Stromal cell of bone marrow (primary cell): ENCODE data around the gene FGFRL1.

Source experiments
- DNase-seq: peaks from one replicate; pipeline ENCODE4 v3.0.0-alpha.2; 2012; ENCODE audit warnings: low read depth

The FGFRL1 gene

DNA sequence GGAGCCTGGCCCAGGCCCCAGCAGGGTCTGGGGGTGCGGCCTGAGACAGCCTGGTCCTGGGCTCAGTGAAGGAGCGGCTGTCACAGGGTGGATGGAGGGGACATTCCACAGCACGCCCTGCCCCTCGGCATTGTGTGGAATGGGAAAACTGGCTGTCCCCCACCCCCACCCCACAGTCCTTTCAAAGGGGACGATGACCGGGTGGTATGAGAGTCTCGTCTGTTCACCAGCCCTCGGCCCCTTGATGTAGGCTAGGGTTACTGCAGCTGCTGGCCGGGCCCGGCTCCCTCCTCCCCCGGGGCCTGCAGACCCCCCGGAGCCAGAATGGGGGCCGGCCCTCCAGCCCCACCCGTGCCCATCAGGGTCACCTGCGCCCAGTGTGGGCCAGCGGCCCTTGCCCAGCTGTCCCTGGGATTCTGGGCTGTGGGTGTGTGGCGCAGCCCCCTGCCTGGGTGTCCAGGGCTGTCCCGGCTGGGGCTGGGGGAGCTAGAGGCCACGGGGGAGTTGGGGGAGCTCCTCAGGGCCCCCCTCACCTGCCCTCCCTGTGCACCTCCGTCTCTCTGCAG is 11.7 kb downstream of the FGFRL1 start:
- DNase-seq = no peak

DNA sequence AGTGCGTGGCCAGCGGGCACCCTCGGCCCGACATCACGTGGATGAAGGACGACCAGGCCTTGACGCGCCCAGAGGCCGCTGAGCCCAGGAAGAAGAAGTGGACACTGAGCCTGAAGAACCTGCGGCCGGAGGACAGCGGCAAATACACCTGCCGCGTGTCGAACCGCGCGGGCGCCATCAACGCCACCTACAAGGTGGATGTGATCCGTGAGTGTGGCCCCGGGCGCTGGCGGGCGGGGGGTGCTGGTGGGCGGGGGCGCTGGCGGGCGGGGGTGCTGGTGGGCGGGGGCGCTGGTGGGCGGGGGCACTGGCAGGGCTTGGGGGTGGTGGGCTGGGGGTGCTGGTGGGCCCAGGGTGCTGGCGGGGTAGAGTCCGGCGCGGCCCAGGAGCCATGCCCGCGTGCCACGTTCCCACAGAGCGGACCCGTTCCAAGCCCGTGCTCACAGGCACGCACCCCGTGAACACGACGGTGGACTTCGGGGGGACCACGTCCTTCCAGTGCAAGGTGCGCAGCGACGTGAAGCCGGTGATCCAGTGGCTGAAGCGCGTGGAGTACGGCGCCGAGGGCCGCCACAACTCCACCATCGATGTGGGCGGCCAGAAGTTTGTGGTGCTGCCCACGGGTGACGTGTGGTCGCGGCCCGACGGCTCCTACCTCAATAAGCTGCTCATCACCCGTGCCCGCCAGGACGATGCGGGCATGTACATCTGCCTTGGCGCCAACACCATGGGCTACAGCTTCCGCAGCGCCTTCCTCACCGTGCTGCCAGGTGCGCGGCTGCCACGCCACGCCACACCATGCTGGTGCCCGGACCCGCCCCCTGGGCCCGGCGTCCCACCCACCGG is 12.7 kb downstream of the FGFRL1 start:
- DNase-seq = no peak

DNA sequence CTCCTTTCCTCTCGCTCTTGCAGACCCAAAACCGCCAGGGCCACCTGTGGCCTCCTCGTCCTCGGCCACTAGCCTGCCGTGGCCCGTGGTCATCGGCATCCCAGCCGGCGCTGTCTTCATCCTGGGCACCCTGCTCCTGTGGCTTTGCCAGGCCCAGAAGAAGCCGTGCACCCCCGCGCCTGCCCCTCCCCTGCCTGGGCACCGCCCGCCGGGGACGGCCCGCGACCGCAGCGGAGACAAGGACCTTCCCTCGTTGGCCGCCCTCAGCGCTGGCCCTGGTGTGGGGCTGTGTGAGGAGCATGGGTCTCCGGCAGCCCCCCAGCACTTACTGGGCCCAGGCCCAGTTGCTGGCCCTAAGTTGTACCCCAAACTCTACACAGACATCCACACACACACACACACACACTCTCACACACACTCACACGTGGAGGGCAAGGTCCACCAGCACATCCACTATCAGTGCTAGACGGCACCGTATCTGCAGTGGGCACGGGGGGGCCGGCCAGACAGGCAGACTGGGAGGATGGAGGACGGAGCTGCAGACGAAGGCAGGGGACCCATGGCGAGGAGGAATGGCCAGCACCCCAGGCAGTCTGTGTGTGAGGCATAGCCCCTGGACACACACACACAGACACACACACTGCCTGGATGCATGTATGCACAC is 13.6 kb downstream of the FGFRL1 start:
- no peak for DNase-seq

DNA sequence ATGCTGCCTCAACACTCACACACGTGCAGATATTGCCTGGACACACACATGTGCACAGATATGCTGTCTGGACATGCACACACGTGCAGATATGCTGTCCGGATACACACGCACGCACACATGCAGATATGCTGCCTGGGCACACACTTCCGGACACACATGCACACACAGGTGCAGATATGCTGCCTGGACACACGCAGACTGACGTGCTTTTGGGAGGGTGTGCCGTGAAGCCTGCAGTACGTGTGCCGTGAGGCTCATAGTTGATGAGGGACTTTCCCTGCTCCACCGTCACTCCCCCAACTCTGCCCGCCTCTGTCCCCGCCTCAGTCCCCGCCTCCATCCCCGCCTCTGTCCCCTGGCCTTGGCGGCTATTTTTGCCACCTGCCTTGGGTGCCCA is 14.7 kb downstream of the FGFRL1 start:
- no peak for DNase-seq

DNA sequence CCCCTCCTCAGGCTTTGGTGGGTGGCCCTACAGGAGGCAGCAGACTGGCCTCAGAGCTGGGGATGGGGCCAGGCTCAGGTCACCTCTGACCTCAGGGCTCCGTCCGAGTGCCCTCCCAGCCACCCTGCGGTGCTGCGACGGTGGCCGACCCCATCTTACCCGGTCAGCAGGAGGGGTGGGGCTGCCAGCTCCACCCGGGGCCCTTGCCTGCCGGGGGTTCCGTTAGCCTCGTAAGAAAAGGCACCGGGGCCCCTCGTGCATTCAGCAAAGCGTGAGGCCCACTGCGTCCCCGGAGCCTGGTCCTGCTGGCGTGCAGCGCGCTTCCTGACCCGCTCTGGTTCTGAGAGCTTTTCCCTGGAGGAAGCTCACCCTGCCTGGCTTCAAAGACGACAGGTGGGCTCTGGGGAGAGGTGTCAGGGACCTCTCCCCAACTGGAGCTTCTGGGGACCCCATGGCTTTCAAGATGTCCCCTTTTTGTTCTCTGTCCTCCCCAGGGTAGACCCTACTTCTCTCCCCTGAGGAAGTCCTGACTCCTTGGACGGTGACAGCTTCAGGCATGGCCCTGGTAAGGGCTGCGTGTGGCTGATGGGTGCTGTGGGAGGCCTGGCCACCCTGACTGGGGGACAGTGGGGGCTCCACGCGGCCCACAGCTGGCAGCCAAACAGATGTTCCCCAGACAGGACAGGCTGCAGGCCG is 15.9 kb downstream of the FGFRL1 start:
- DNase-seq = no peak

DNA sequence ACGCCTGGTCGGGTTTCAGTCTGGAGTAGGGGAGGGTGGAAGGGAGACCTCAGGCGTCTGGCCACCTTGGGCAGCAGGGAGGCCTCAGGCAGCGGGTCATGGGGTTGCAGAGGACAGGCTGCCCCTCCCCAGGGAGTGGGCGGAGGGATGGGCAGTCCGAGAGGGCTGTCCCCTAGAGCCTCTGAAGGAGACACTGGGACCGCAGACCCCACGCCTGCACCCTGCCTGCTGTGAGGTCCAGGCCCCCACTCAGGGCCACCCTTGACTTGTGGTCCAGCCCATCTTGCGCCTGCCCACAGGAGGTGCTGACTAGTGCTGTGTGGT is 16.5 kb downstream of the FGFRL1 start:
- no peak for DNase-seq

DNA sequence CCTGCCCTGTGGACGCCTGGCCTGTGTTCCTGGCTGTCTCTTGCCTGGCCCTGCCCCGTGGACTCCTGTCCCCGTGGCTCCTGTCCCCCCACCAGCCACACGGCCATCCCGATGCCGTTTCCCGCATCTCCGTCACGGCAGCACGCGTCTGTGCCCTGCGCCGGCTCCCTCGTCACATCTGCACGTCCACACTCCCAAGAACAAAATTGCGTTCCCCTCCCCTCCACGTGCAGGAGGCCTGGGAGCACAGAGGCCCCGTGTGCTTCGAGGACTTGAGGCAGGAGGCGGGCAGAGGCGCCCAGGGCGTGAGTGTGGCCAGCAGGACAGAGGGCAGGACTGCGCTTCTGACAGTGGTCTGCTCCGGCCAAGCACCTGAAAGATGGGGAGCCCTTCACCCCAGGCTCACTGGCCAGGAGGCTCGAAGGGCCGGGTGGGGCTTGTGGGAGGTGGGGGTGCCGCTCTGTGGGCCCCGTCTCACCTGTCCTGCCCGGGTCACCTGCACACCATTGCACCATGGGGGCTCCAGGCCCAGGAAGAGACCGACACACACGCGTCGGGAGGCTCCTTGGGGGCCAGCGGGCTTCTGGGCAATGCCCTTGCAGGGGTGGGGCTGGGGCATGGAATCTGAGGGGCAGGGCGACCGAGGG is 17.3 kb downstream of the FGFRL1 start:
- DNase-seq = no peak

DNA sequence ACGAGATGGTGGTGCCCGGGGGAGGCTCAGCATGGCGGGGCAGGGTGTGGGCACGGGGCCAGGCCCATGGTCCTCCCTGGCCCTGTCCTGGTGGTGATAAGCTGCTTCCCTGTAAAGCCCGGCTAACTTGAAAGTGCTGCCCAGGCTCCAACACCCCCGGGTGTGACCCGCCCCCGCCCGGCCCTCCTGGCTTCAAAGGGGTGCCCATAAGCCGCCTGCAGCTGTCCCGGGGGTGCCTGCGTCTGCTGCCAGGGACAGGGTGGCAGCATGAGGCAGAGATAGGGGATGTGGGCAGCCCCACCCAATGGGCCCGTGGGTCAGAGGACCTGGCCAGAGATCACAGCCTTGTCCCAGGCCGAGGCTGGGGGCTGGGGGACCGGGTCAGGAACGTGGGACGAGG is 18.1 kb downstream of the FGFRL1 start:
- DNase-seq = no peak

DNA sequence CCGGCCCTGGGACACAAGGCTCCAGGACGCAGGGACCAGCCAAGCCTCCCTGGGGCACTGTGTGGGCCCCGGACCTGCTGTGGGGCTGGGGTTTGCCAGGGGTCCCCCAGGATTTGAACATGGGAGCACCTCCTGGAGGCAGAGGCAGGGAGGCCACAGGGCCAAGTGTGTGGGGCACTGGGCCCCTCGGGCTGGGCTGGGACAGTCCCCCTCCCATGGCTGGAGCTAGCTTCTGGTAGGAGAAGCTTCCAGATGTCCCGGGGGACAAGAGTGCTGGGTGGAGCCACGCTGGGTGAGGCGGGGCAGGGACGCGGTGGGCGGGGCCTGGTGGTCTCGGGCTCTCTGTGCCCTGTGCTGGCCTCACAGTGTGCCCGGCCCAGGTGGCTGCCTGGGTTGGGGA is 18.6 kb downstream of the FGFRL1 start:
- DNase-seq = no peak

DNA sequence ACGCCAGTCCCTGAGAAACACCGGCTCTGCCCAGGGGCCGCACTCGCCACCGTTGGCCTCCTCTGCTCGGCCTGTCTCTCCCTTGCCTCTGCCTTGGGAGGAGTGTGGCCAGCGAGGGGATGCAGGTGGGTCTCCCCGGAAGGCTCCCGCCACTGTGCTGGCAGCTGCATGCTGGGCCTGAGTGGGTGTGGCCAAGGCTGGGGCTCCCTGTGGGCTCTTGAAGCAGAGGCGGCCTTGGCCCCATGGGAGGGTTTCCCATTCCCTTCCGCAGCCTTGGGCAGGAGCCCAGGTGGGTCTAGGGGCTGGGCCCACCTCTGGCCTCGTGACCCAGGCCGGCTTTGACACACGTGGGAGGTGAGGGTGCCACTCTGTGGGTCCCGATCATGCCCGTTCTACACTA is 19.1 kb downstream of the FGFRL1 start:
- no peak for DNase-seq

DNA sequence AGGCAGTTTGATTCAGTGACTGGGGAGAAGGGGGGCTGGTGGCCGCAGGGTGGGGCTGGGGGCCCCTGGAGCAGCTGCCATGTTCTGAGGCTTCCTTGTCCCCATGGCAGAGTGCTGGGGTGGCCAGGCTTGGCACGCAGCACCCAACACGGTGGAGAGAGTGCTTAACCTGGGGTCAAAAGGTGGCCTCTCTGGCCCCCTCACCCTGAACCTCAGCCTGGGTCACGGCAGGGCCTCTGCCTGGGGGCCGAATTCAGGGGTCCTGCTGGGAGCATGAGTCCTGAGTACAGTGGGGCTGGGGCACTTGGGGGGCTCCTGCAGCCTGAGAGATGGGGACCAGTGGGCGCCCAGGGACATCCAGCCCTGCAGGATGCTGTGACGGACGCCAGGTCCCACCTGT is 19.9 kb downstream of the FGFRL1 start:
- no peak for DNase-seq

DNA sequence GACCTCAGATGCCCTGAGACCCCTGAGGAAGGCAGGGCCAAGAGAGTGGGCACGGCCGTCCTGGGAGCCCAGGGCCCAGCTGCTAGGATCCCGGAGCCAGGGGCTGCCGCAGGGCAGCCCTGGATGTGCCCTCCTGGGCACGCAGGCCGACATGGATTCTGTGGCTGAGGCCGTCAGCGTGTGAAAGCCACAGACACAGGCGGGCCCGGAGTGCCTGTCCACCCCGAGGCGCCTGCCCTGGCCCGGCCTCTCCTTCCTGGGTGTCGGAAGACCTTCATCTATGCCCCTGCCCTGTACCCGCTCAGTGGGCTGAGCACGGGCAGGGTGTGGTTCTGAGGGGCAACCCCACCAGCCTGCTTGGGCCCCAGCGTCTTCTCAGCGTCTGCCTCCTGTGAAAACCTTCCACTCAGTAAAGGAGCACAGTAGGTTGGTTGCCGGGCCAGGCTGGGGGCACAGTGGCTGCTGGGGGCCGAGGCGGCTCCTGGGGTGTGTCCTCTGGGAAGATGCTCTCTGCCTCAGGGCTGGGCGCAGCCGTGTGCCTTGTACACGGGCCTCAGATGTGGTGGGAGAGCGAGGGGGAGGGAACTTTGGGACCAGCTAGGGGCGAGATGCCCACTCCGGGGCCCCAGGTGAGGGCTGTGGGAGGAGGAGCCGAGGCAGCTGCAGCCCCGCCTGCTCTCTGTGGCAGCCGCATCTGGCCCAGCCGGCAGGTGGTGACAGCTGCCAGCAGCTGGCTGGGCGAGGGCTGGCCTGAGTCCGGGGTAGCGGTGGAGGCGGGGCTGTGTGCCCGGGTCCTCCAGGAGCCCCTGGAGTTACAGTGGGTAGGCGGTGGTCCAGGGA is 20.8 kb downstream of the FGFRL1 start:
- DNase-seq = no peak

DNA sequence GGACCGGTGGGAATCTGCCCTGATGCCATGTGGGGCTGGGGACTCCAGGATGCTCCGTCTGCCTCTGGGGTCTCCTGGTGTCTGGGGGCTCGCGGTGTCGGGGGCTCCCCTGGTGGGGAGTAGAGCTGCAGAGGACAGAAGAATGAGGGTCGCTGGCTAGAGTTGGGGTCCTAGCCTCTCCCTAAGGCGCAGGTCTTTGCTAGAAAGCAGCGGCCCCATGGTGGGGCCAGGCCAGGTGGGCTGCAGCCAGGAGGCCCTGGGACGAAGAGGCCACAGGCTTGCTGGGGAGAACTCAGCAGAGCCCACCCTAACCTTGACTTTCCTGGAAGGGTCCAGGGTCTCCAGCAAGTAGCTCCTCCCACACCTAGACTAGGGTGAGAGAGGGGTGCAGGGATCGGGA is 21.4 kb downstream of the FGFRL1 start:
- DNase-seq = no peak

DNA sequence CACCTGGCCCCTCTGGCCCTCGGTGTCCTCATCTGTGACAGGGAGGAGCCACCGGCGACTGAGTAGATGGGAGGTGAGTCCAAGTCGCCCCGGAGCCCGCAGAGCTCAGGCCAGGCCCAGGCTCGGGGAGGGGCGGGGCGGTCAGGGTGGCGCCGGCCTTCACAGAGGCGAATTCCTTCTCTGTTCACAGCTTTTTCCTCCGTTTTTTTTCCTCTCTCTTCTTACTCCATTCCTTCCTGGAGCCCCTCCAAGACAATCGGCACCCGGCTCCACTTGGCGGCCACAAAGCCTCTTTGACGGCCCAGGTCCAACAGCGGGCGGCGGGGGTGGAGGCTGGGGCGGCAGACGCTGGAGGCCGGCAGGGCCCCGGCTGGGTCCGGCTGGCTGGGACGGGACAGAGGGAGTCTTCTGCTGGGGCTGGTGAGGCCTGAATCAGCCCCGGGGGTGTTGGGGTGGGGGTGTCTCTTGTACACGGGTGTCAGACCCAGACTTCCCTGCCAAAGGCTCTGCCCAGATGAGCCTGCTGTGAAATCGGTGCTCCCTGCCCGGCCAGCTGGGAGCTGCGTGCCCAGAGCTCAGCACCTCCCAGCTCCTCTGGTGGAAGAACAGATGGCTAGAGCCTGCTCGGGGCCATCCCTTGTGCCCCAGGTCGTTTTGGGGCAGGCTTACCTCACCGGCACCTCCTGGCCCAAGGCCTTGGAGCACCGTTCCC is 22.6 kb downstream of the FGFRL1 start:
- peak; percentile 76 for DNase-seq

DNA sequence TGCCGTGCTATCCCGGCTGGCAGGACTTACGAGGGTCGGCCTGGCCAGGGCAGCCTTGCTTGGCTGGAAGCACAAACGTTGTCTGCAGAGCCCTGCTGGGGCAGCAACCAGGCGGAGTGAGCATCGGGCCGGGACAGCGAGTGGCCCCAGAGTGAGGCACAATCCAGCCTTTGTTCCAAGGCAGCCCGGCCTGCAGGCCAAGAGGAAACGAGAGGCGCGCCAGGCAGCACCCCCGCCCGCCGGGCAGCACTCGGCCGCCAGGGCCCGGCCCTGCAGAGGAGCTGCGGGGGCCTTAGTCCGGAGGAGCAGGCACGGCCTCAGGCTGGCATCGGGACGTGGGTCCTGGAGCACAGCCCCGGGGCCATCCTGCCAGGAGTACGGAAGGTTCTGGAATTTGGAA is 24.1 kb downstream of the FGFRL1 start:
- DNase-seq = no peak

DNA sequence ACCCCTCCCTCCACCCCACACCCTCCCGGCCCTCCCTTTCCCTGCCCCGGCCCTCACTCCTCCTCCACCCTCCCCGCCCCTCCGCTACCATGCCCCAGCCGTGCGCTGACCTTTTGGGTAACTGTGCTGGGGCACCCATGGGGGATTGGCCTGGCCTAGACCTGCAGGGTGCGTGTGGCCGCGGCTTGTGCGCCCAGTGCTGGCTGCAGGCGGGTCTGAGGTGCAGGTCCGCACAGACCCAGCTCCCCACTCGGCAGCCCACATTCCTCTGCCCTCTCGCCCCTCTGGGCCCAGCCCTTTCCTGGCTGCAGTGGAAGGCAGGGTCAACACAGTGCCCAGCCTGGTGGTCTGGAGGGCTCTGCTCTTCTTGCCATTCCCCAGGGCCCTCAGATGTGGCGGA is 24.7 kb downstream of the FGFRL1 start:
- no peak for DNase-seq

DNA sequence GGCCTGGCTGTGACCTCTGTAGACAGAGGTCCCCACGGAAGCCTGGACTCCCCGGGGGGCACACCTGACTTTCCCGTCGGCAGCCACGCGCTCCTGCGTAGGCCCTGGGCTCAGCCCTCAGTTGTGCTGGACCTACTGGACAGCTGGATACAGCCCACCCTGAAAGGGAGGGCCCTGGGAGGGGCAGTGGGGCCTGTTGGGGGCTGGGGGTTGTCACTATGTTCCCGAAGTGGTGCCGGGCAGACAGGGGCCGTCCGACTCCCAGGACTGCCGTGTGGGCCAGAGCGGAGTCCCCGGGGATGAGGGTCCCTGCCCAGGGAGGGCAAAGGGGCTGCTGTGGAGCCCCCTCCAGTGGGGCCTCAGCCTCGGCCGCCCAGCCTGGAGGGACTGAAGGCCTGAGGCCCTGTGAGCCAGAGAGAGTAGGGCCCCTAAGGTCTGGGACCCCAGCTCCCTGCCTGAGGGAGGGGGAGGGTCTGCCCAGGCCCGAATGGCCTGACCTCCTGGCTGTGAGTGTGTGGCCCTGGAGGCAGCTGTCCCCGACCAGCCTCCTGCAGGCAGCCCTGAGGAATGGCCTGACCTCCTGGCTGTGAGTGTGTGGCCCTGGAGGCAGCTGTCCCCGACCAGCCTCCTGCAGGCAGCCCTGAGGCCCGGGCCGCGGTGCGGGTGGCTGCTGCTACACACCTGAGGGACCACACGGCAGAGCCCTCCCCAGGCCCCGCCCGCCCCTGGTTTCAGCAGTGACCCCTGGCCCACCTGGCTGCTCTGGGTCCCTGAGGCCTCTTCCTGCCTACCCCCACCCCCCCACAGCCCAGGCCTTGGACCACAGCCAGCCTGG is 25.8 kb downstream of the FGFRL1 start:
- no peak for DNase-seq

DNA sequence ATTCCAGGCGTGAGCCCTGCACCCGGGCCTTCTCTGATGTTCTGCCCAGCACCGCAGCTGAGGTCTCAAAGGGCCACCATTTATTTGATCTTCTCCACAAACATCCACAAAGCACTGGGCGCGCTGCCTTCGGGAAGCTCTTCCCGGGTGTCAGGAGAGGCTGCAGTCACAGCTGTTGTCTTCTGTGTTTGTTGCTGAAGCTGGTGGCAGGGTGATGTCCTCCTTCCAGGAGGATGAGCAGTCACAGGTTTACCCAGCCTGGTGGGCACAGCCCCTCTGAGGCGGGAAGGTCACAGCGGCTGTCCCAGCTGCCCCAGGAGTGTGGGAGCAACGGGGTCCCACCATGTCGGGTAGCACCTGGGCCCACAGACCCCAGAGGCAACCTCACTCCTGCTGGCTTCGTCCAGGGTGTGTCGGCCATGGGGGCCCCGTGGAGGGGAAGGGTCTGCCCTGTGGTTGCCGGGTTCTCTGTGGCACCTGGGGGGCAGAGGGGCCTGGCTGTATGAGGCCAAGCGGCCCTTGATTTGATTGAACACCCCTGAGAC is 27.6 kb downstream of the FGFRL1 start:
- no peak for DNase-seq

DNA sequence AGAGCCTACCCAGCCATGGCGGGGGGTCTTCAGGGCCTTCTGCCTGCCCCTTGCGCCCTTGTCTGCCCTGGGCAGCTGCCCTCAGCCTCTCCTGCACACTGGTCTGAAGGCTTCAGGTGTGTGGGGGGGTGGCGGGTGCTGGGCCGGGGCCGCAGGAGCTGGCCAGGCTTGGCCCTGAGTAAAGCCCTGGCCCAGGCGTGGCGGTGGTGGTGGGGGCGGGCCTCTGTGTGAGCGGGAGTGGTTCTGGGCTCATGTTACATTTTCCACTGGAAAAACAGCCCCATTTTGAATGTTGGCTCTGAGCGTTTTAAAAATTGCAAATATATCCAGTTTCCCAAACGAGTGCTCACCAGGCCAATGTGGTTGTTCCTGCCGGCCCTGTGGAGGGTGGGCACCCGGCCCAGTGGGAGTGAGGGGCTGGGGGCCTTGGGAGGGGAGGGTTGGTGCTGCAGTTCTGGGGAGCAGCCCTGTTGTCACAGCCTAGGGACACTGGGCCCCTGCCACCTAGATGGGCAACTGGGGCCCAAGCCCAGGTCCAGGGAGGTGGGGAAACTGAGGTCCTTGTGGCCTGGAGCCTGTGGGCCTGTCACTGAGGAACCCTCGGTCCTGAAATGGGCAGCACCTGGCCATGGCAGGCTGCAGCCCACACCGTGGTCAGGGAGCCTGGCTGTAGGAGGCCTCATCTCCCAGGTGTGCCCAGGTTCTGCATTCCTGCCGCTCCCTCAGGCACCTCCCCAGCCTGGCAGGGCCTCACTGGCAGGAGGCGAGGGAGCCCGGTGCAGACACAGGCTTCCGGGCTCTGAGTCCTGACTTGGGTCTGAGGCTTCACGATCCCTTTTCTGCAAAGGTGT is 28.3 kb downstream of the FGFRL1 start:
- DNase-seq = peak; percentile 67
